Measurements from ENCODE around the gene ODAD4.

ODAD4 gene

DNA sequence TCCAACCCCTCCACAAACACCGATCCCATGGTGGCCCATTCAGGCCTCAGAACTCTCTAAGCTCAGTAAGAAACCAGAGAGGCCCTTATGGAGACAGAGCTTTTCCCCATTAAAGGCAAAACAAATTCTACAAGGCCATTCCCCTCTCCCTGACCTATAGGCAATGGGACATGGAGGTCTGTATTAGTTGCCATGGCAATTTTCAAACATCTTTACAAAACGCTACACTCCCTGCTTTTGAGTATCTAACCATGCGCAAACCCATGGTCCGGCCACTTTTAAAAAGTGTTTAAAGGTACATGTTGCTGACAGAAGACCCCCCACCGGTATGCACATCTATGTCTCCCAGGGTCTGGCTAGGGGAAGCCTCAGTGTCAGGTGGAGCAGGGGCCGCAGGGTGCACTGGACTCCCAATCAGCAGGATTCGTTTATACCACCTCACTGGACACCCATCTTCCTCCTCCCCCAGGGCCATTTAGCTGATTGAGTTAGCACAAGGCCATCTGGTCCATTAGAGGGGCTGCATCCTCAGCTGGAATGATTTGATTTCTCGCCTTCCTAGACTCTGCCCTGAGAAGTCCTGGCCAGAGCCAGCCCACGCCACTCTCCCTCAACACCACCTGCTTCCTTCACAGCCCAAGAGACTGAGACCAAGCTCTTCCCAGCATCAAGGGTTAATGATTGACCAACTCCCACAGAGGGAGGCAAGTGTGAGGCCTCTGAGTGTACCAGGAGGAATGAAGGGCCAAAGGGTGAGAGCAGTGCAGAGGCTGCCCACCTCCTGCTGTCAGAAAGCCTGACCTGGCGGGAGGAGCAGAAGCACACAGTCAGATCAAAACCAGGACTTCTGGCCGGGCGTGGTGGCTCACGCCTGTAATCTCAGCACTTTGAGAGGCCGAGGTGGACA, 22.5 kb upstream of the ODAD4 start:
- H3K4me3 ChIP-seq (replicated peaks; ENCODE audit: insufficient read depth, low read length), result no peak overlapping the region
- DNase-seq (ENCODE audit: low read depth in 1 of 2, low spot score in 1 of 2), result no peak
- no peaks in the 10 kb centered on the region for H3K27me3 ChIP-seq (ENCODE audit: insufficient read depth, poor library complexity, severe bottlenecking)
- TF ChIP-seq, protein P1, sequence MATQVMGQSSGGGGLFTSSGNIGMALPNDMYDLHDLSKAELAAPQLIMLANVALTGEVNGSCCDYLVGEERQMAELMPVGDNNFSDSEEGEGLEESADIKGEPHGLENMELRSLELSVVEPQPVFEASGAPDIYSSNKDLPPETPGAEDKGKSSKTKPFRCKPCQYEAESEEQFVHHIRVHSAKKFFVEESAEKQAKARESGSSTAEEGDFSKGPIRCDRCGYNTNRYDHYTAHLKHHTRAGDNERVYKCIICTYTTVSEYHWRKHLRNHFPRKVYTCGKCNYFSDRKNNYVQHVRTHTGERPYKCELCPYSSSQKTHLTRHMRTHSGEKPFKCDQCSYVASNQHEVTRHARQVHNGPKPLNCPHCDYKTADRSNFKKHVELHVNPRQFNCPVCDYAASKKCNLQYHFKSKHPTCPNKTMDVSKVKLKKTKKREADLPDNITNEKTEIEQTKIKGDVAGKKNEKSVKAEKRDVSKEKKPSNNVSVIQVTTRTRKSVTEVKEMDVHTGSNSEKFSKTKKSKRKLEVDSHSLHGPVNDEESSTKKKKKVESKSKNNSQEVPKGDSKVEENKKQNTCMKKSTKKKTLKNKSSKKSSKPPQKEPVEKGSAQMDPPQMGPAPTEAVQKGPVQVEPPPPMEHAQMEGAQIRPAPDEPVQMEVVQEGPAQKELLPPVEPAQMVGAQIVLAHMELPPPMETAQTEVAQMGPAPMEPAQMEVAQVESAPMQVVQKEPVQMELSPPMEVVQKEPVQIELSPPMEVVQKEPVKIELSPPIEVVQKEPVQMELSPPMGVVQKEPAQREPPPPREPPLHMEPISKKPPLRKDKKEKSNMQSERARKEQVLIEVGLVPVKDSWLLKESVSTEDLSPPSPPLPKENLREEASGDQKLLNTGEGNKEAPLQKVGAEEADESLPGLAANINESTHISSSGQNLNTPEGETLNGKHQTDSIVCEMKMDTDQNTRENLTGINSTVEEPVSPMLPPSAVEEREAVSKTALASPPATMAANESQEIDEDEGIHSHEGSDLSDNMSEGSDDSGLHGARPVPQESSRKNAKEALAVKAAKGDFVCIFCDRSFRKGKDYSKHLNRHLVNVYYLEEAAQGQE (IDR thresholded peaks at IDR 0.05; ENCODE audit: insufficient replicate concordance, low read depth), result no peak
- TF ChIP-seq SPI1 (IDR thresholded peaks at IDR 0.05; ENCODE audit: borderline replicate concordance, low read depth), result no peak
- no peak for TF ChIP-seq POLR2AphosphoS5 (IDR thresholded peaks at IDR 0.05; ENCODE audit: low read depth)
- no peak for TF ChIP-seq GABPA (IDR thresholded peaks at IDR 0.05; ENCODE audit: low read depth)
- TF ChIP-seq, protein P2, sequence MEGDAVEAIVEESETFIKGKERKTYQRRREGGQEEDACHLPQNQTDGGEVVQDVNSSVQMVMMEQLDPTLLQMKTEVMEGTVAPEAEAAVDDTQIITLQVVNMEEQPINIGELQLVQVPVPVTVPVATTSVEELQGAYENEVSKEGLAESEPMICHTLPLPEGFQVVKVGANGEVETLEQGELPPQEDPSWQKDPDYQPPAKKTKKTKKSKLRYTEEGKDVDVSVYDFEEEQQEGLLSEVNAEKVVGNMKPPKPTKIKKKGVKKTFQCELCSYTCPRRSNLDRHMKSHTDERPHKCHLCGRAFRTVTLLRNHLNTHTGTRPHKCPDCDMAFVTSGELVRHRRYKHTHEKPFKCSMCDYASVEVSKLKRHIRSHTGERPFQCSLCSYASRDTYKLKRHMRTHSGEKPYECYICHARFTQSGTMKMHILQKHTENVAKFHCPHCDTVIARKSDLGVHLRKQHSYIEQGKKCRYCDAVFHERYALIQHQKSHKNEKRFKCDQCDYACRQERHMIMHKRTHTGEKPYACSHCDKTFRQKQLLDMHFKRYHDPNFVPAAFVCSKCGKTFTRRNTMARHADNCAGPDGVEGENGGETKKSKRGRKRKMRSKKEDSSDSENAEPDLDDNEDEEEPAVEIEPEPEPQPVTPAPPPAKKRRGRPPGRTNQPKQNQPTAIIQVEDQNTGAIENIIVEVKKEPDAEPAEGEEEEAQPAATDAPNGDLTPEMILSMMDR (IDR thresholded peaks at IDR 0.05; ENCODE audit: insufficient read depth, low read length), result no peak
- H3K27ac ChIP-seq (replicated peaks), result no peak overlapping the region

DNA sequence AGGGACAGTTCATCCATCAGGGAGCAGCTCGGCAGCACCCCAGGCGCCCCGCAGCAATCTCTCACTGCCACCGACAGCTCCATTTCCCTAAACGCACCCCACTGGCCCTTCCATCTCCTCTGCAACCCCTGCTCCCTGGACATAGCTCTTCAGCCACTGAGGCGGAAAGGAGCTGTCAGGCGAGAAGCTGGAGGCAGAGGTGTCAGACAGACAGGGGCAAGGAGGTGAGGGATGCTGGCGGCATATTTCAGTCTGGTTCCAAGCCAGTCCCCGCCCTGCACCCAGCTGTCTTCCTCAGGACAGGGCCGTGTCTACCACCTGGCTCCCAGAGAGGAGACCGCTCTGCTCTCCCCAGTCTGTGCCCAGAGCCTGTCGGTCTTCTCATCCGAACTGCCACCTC, 21.3 kb upstream of the ODAD4 start:
- Histone ChIP-seq H3K27me3 (ENCODE audit: insufficient read depth, poor library complexity, severe bottlenecking) (no peaks in the 10 kb centered on the region), H3K4me3 (replicated peaks; ENCODE audit: insufficient read depth, low read length) (no peak overlapping the region), H3K27ac (replicated peaks) (no peak overlapping the region)
- DNase-seq (ENCODE audit: low read depth in 1 of 2, low spot score in 1 of 2), result no peak
- no peak for TF ChIP-seq GABPA (IDR thresholded peaks at IDR 0.05; ENCODE audit: low read depth)
- TF ChIP-seq, protein P2 (IDR thresholded peaks at IDR 0.05; ENCODE audit: insufficient read depth, low read length), result no peak
- TF ChIP-seq, protein P1 (IDR thresholded peaks at IDR 0.05; ENCODE audit: insufficient replicate concordance, low read depth), result no peak
- TF ChIP-seq SPI1 (IDR thresholded peaks at IDR 0.05; ENCODE audit: borderline replicate concordance, low read depth), result no peak
- TF ChIP-seq POLR2AphosphoS5 (IDR thresholded peaks at IDR 0.05; ENCODE audit: low read depth), result no peak

DNA sequence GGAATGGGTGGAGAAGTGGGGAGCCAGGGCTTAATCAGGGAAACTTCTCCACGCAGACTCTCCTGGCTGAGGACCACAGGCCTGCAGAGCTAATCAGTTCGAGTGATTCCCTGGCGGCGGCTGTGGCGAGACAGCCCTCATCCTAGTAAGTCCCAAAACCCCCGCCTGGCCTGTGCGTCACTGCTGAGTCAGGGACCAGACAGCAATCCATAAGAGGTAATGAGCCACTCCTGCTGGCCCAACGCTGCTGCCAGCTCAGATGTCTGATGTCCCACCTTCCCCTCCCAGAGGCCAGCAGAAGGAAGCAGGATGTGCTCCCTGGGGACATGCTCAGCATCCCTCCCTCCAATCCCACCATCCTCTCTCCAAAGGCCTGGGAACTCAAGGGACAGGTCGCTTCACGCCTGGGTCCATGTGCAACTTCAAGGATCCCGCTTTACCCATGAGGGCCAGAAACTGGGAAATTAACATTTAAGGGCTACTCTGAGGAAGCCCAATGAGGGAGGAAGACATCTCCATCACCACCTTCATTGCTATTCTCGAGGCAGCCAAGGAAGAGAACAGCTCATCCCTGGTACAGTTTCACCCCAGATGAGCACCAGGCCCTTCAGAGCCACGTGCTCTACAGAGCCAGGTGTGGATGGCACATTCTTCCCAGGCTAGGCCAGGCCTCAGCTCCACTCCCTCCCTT, 19.6 kb upstream of the ODAD4 start:
- TF ChIP-seq, protein P2 (IDR thresholded peaks at IDR 0.05; ENCODE audit: insufficient read depth, low read length), result no peak
- TF ChIP-seq GABPA (IDR thresholded peaks at IDR 0.05; ENCODE audit: low read depth) (no peak), SPI1 (IDR thresholded peaks at IDR 0.05; ENCODE audit: borderline replicate concordance, low read depth) (no peak), POLR2AphosphoS5 (IDR thresholded peaks at IDR 0.05; ENCODE audit: low read depth) (no peak)
- TF ChIP-seq, protein P1 (IDR thresholded peaks at IDR 0.05; ENCODE audit: insufficient replicate concordance, low read depth), result no peak
- Histone ChIP-seq H3K4me3 (replicated peaks; ENCODE audit: insufficient read depth, low read length) (no peak overlapping the region), H3K27ac (replicated peaks) (no peak overlapping the region), H3K27me3 (ENCODE audit: insufficient read depth, poor library complexity, severe bottlenecking) (no peaks in the 10 kb centered on the region)
- DNase-seq (ENCODE audit: low read depth in 1 of 2, low spot score in 1 of 2), result no peak

Data from HL-60 (cell line).